Upper lobe of left lung (tissue), 6 donors: ENCODE measurements around the gene DCAF4. TPM values are rescaled to one million over a fixed set of nuclear protein-coding genes. Genes with fewer than 3 reads are reported as not detected.

ENCODE experiments used
- ATAC-seq, 2 donors: fragments of 200-7000 bp; cut with Tn5 transposase; one replicate each; pipeline ENCODE4 v1.9.1; 2022; ENCODE audit warnings: mild to moderate bottlenecking in 2 of 2, moderate library complexity in 2 of 2; ENCODE audit not compliant: low FRiP score in 2 of 2
- DNase-seq, 2 donors: peaks; one replicate each; pipeline ENCODE4 v3.0.0-alpha.2; 2019 to 2020
- H3K27ac ChIP-seq, 4 donors: fragments of 200-600 bp; sonication (generic); one replicate each; pipeline ENCODE4 v1.5.1; 2016 to 2019
- H3K27me3 ChIP-seq, 4 donors: fragments of 200-600 bp; sonication (generic); one replicate each; pipeline ENCODE4 v1.5.1; 2017 to 2019
- H3K36me3 ChIP-seq, 4 donors: fragments of 200-600 bp; sonication (generic); one replicate each; pipeline ENCODE4 v1.5.1; 2016 to 2019
- H3K4me1 ChIP-seq, 4 donors: fragments of 200-600 bp; sonication (generic); one replicate each; pipeline ENCODE4 v1.5.1; 2018 to 2019
- H3K4me3 ChIP-seq, 4 donors: fragments of 200-600 bp; sonication (generic); one replicate each; pipeline ENCODE4 v1.5.1; 2017 to 2019; ENCODE audit warnings: mild to moderate bottlenecking in 2 of 4, moderate library complexity in 1 of 4
- H3K9me3 ChIP-seq, 4 donors: fragments of 200-600 bp; sonication (generic); one replicate each; pipeline ENCODE4 v1.5.1; 2018 to 2019
- CTCF ChIP-seq, 6 experiments: fragments of 450-650 bp in 4 of 6; fragments of 200-600 bp in 2 of 6; sonication (generic) in 2 of 6; IDR thresholded peaks; one replicate each; pipeline ENCODE4 v1.5.1; 2016 to 2019; ENCODE audit warnings: antibody characterized with exemption in 6 of 6
- EP300 ChIP-seq, 4 donors: sonication (generic); formaldehyde crosslinking; IDR thresholded peaks; one replicate each; pipeline ENCODE4 v1.5.1; 2017; ENCODE audit warnings: antibody characterized with exemption in 4 of 4, control low read depth in 2 of 4
- POLR2A ChIP-seq, 4 donors: fragments of 450-650 bp; IDR thresholded peaks; one replicate each; pipeline ENCODE4 v1.5.1; 2016 to 2017; ENCODE audit warnings: antibody characterized with exemption in 4 of 4, mild to moderate bottlenecking in 2 of 4
- POLR2AphosphoS5 ChIP-seq, 2 donors: sonication (generic); formaldehyde crosslinking; IDR thresholded peaks; one replicate each; pipeline ENCODE4 v1.5.1; 2017; ENCODE audit warnings: antibody characterized with exemption in 2 of 2
- WGBS, 2 donors: methylation state at CpG; one replicate each; pipeline ENCODE4 v1.1.5; 2017 to 2018; 5-methylcytosine and 5-hydroxymethylcytosine counted together
- total RNA-seq, 6 donors: library from RNA; depleted of rRNA in 4 of 6; stranded (reverse); fragments of >200 nt in 4 of 6; gene quantifications; one replicate each; pipeline versions ENCODE4 v1.1.0 to v1.2.1, GENCODE V29; 2016 to 2021
- donor health status: DM: no; HTN: no; CAD: no; lungs with moderate emphysema.
- donor health status: DM: no; HTN: yes; CAD: no; lungs with severe emphysema.

The DCAF4 gene
- total RNA-seq, 6 donors from 2014 or later: 15.4 to 46.1 (median 19.0) TPM

- WGBS, 2 donors: 31 to 34% methylated on average over 2 of the region's 2 CpGs
- no peaks in the 10 kb centered on the region for H3K9me3 ChIP-seq
- no peak for TF ChIP-seq POLR2A (IDR thresholded peaks at IDR 0.05)
- no peak for TF ChIP-seq EP300 (IDR thresholded peaks at IDR 0.05)
- no peak for TF ChIP-seq CTCF (IDR thresholded peaks at IDR 0.05)
- TF ChIP-seq POLR2AphosphoS5 (IDR thresholded peaks at IDR 0.05): no peak
These were observed 12.5 kb upstream of the DCAF4 start for GRCh38 chr14:72913809-72914208.

GRCh38 chr14:72916174-72916573 lies 10.1 kb upstream of the DCAF4 start:
- Histone ChIP-seq H3K4me3 (no peak overlapping the region), H3K9me3 (no peaks in the 10 kb centered on the region), H3K36me3 (no peaks in the 10 kb centered on the region), H3K4me1 (no peaks in the 10 kb centered on the region), H3K27me3 (no peaks in the 10 kb centered on the region), H3K27ac (no peak overlapping the region)
- WGBS, 2 donors: 57 to 73% methylated on average over 6 of the region's 6 CpGs
- DNase-seq (no peak), ATAC-seq (no peak)
- no peak for TF ChIP-seq CTCF (IDR thresholded peaks at IDR 0.05)
- TF ChIP-seq POLR2AphosphoS5 (IDR thresholded peaks at IDR 0.05): no peak
- no peak for TF ChIP-seq POLR2A (IDR thresholded peaks at IDR 0.05)
- TF ChIP-seq EP300 (IDR thresholded peaks at IDR 0.05): no peak

More at GRCh38 chr14:72913809-72914208, 12.5 kb upstream of the DCAF4 start:
- ATAC-seq (no peak), DNase-seq (no peak)
- Histone ChIP-seq H3K4me3 (no peak overlapping the region), H3K27me3 (no peaks in the 10 kb centered on the region), H3K27ac (no peak overlapping the region), H3K4me1 (no peaks in the 10 kb centered on the region), H3K36me3 (no peaks in the 10 kb centered on the region)

- no peaks in the 10 kb centered on the region for H3K4me1 ChIP-seq
- 60 to 65% methylated on average over 9 of the region's 9 CpGs for WGBS, 2 donors
- H3K27ac ChIP-seq: no peak overlapping the region
- DNase-seq (no peak), ATAC-seq (no peak)
- TF ChIP-seq CTCF (IDR thresholded peaks at IDR 0.05): no peak
- no peak for TF ChIP-seq POLR2AphosphoS5 (IDR thresholded peaks at IDR 0.05)
- no peak for TF ChIP-seq POLR2A (IDR thresholded peaks at IDR 0.05)
- no peak for TF ChIP-seq EP300 (IDR thresholded peaks at IDR 0.05)
- H3K4me3 ChIP-seq: no peak overlapping the region
- H3K27me3 ChIP-seq: no peaks in the 10 kb centered on the region
- no peaks in the 10 kb centered on the region for H3K36me3 ChIP-seq
- no peaks in the 10 kb centered on the region for H3K9me3 ChIP-seq
These were observed 9.0 kb upstream of the DCAF4 start for GRCh38 chr14:72917094-72917802.

DNA sequence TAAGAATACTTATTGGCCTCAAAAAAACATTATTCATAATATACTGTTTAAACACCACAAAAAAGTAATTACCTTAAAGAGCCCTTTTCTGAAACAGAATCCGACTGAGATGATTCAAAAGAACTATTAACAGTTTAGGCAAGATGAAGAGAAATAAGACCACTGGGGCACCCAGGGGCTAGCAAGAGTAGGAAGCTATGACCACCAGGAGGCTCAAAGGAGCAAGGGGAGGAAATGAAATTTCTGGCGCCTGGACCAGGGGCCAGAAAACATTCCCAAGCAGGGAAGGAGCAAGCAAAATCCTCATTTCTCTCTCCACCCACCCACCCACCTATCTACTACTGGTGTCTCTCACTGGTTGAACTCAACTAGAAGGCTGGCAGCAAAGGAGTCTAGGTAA lies 6.3 kb upstream of the DCAF4 start:
- no peak for ATAC-seq
- H3K4me1 ChIP-seq: no peaks in the 10 kb centered on the region
- no peaks in the 10 kb centered on the region for H3K9me3 ChIP-seq
- H3K4me3 ChIP-seq: no peak overlapping the region
- no peak for TF ChIP-seq POLR2AphosphoS5 (IDR thresholded peaks at IDR 0.05)
- TF ChIP-seq EP300 (IDR thresholded peaks at IDR 0.05): no peak
- no peak for TF ChIP-seq CTCF (IDR thresholded peaks at IDR 0.05)
- H3K27ac ChIP-seq: no peak overlapping the region
- DNase-seq: no peak
- 79 to 88% methylated on average over 2 of the region's 2 CpGs for WGBS, 2 donors
- H3K36me3 ChIP-seq: no peaks in the 10 kb centered on the region
- H3K27me3 ChIP-seq: no peaks in the 10 kb centered on the region

GRCh38 chr14:72921396-72921795 lies 4.9 kb upstream of the DCAF4 start:
- Histone ChIP-seq H3K4me1 (peaks cover 0 to 9% (median 2%) of the 10 kb centered on the region in 4 donors), H3K36me3 (no peaks in the 10 kb centered on the region), H3K27ac (no peak overlapping the region), H3K4me3 (no peak overlapping the region), H3K9me3 (no peaks in the 10 kb centered on the region), H3K27me3 (no peaks in the 10 kb centered on the region)
- ATAC-seq: no peak
- TF ChIP-seq CTCF (IDR thresholded peaks at IDR 0.05) (no peak), POLR2AphosphoS5 (IDR thresholded peaks at IDR 0.05) (no peak), POLR2A (IDR thresholded peaks at IDR 0.05) (no peak), EP300 (IDR thresholded peaks at IDR 0.05) (no peak)
- DNase-seq: no peak
